Esophagus squamous epithelium (tissue), 5 donors: ENCODE measurements around the gene RASSF5. TPM values are rescaled to one million over a fixed set of nuclear protein-coding genes. Genes with fewer than 3 reads are reported as not detected.

Experiments
- DNase-seq: peaks from one replicate; lab custom pipeline; 2025; lab: John Stamatoyannopoulos, UW
- H3K27ac ChIP-seq, 4 donors: fragments of 200-600 bp; sonication (generic); one replicate each; pipeline ENCODE4 v1.5.1; 2016 to 2019; ENCODE audit warnings: mild to moderate bottlenecking in 1 of 4
- H3K27me3 ChIP-seq, 4 donors: fragments of 200-600 bp; sonication (generic); 1 replicate in 3 of 4; 2 replicates in 1 of 4; pipeline versions ENCODE4 v1.5.1 to v1.6.0; 2017 to 2021; ENCODE audit warnings: antibody characterized with exemption in 1 of 4
- H3K36me3 ChIP-seq, 3 donors: fragments of 200-600 bp; sonication (generic); one replicate each; pipeline ENCODE4 v1.5.1; 2016 to 2019
- H3K4me1 ChIP-seq, 3 donors: fragments of 200-600 bp; sonication (generic); one replicate each; pipeline ENCODE4 v1.5.1; 2017 to 2019
- H3K4me3 ChIP-seq, 4 donors: fragments of 200-600 bp; sonication (generic); 1 replicate in 3 of 4; 2 replicates in 1 of 4; pipeline ENCODE4 v1.5.1; 2016 to 2019; ENCODE audit warnings: mild to moderate bottlenecking in 2 of 4, moderate library complexity in 1 of 4
- H3K9me3 ChIP-seq, 3 donors: fragments of 200-600 bp; sonication (generic); one replicate each; pipeline ENCODE4 v1.5.1; 2016 to 2019
- CTCF ChIP-seq, 6 experiments: fragments of 450-650 bp in 4 of 6; fragments of 200-600 bp in 2 of 6; sonication (generic) in 2 of 6; IDR thresholded peaks; one replicate each; pipeline ENCODE4 v1.5.1; 2016 to 2019; ENCODE audit warnings: antibody characterized with exemption in 6 of 6, mild to moderate bottlenecking in 4 of 6, moderate library complexity in 4 of 6
- POLR2A ChIP-seq, 4 donors: fragments of 450-650 bp; IDR thresholded peaks; one replicate each; pipeline ENCODE4 v1.6.1; 2017; ENCODE audit warnings: antibody characterized with exemption in 4 of 4, mild to moderate bottlenecking in 4 of 4, moderate library complexity in 3 of 4
- WGBS, 2 donors: methylation state at CpG; one replicate each; pipeline ENCODE4 v1.1.5; 2018; 5-methylcytosine and 5-hydroxymethylcytosine counted together
- intact Hi-C: fragments of 100-400 bp; cut with DNase I; formaldehyde crosslinking; loops from one replicate; pipeline ENCODE4 v1.15.0; 2022
- total RNA-seq, 4 donors: library from RNA; depleted of rRNA; stranded (reverse); fragments of >200 nt; gene quantifications; one replicate each; pipeline ENCODE4 v1.1.0, GENCODE V29; 2016
- donor health status: DM: yes; HTN: yes; CAD: no.

RASSF5 gene
- total RNA-seq, 4 donors from 2014 or later, result 29.2 to 85.3 (median 35.1) TPM

DNA sequence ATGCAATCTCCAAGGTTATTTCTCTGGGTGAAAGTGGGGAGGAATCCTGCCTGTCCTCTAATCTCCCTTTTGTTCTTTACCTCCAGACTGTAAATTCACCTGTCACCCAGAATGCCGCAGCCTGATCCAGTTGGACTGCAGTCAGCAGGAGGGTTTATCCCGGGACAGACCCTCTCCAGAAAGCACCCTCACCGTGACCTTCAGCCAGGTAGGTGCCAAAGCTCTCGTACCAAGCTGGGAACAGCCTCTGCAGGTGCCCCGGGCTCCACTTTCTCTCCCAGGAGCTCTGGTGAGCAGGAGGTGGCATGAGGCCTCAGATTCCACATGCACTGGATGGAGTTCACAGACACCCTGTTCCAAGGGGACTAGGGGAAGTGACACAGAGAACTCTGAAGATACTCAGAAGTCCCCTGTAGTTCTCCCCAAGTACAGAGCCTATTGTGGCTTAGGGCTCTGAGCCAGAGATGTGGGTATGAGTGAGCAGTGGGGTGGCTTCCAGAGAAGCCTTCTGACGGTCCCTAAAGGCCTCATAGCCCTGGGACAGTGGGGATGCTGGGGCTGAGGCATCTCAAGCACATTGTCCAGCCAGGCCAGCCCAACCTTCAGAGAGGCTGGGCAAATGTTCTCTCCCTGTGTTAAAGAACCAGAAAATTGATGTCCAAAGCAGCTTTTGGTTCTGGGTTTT, 30.9 kb downstream of the RASSF5 start:
- 57 to 58% methylated on average over 3 to 5 of the region's 6 CpGs for WGBS, 2 donors
- H3K36me3 ChIP-seq, result peaks cover 0 to 48% (median 0%) of the 10 kb centered on the region in 3 donors
- intact Hi-C loops, result no loop called here
- DNase-seq, result no peak
- TF ChIP-seq POLR2A (IDR thresholded peaks at IDR 0.05), result no peak
- no peak for TF ChIP-seq CTCF (IDR thresholded peaks at IDR 0.05)
- H3K9me3 ChIP-seq, result no peaks in the 10 kb centered on the region
- H3K27me3 ChIP-seq, result no peaks in the 10 kb centered on the region
- no peak overlapping the region for H3K4me3 ChIP-seq
- peaks cover 13 to 62% (median 22%) of the 10 kb centered on the region in 3 donors for H3K4me1 ChIP-seq
- no peak overlapping the region for H3K27ac ChIP-seq

DNA sequence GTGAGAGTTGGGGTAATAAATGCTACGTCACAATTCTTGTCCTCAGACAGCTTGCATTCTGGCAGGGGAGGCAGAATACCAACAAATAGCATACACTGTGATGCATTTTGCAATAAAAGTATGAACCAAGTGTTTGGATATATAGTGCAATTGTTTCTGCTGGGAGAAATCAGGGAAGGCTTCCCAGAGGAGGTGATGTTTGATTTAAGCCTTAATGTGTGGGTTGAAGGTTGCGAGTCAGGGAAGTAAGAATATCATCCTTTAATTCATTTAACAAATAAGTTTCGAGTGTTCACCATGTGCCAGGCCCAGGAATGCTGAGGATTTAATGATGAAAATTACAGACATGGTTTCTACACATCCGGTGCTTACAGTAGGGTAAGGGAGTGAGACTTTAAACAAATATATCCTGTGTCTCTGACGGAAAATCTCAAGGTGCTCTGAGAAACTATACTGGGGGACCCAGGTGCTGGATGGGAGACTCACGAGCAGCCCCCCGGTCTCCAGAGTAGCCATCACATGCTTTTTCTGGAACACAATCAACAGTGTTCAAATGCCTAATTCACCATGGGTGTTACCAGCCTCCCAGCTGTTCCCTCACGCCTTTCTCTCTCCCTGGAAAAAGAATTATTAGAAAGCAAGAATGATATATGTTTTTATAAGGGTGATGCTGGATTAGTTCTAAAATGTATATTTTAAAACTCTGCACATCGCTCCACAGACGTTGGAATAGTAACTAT, 31.7 kb downstream of the RASSF5 start:
- H3K27ac ChIP-seq, result peak overlapping the region in 2 of 4 donors; percentile 77 to 79
- TF ChIP-seq POLR2A (IDR thresholded peaks at IDR 0.05) (no peak), CTCF (IDR thresholded peaks at IDR 0.05) (no peak)
- H3K4me1 ChIP-seq, result peaks cover 13 to 61% (median 22%) of the 10 kb centered on the region in 3 donors
- H3K36me3 ChIP-seq, result peaks cover 0 to 50% (median 0%) of the 10 kb centered on the region in 3 donors
- no peak for DNase-seq
- H3K27me3 ChIP-seq, result no peaks in the 10 kb centered on the region
- no peak overlapping the region for H3K4me3 ChIP-seq
- intact Hi-C loops, result no loop called here
- WGBS, 2 donors, result 82% methylated on average over 10 of the region's 10 CpGs
- no peaks in the 10 kb centered on the region for H3K9me3 ChIP-seq

DNA sequence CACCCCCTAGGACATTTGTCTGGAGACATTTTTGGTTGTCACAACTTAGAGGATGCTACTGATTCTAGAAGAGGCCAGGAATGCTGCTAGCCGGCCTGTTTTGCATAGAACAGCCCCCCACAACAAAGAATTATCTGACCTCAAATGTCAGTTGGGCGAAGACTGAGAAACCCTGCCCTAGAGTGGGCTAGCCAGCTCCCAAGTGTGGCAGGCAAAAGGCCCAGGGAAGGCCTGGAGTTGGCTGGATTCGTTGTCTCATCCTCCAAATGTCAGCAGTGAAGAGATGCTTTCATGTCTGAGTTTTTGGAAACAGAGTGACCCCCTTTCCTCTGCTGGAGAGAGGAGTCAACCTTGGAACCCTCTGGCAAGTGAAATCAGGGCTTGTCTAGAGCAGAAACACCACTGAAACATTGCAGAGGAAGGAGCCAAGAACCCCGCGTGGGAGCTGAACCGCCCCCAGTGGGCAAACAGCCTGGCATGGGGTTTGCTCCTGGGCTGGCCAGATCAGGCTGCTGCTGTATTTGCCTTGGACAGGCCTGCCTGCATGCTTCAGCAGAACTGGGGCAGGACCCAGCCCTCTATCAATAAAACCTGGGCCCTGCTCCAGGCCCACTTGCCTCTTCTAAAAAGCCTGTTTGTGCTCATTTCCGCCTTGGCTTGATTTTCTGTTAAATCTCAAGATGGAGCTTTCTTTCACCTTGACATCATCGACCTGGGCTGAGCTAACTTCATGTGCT, 32.9 kb downstream of the RASSF5 start:
- intact Hi-C loops, result loop anchor here (5.0 kb wide), 1 partner anchor 42 kb away; no protein-coding TSS in a partner anchor
- Histone ChIP-seq H3K27me3 (no peaks in the 10 kb centered on the region), H3K36me3 (peaks cover 0 to 44% (median 0%) of the 10 kb centered on the region in 3 donors), H3K4me3 (no peak overlapping the region), H3K9me3 (no peaks in the 10 kb centered on the region), H3K4me1 (peaks cover 13 to 66% (median 22%) of the 10 kb centered on the region in 3 donors), H3K27ac (peak overlapping the region; percentile 65 to 79 (median 78))
- DNase-seq, result no peak
- TF ChIP-seq CTCF (IDR thresholded peaks at IDR 0.05), result no peak
- TF ChIP-seq POLR2A (IDR thresholded peaks at IDR 0.05), result no peak
- WGBS, 2 donors, result 35 to 67% methylated on average over 3 to 5 of the region's 8 CpGs

GRCh38 chr1:206541236-206541833, 34.0 kb downstream of the RASSF5 start:
- DNase-seq, result no peak
- intact Hi-C loops, result loop anchor here (5.0 kb wide), 1 partner anchor 41 kb away; no protein-coding TSS in a partner anchor
- Histone ChIP-seq H3K4me1 (peaks cover 13 to 55% (median 22%) of the 10 kb centered on the region in 3 donors), H3K36me3 (peaks cover 0 to 43% (median 0%) of the 10 kb centered on the region in 3 donors), H3K27me3 (no peaks in the 10 kb centered on the region), H3K27ac (peak overlapping the region in 3 of 4 donors; percentile 65 to 79 (median 77)), H3K9me3 (no peaks in the 10 kb centered on the region), H3K4me3 (no peak overlapping the region)
- no peak for TF ChIP-seq POLR2A (IDR thresholded peaks at IDR 0.05)
- no peak for TF ChIP-seq CTCF (IDR thresholded peaks at IDR 0.05)
- WGBS, 2 donors, result 87 to 94% methylated on average over 7 of the region's 7 CpGs
